Measurements from ENCODE around the gene PROS1. TPM values are rescaled to one million over a fixed set of nuclear protein-coding genes. Genes with fewer than 3 reads are reported as not detected.
"Not testable (repeated sequence)": the region's sequence is repeated elsewhere in the genome, so short reads cannot be mapped to it uniquely, and the experiment has no call there.

The PROS1 gene
- total RNA-seq, 1 donor from 2014 or later: 10.0 TPM

- TF ChIP-seq CTCF (conservative IDR thresholded peaks at IDR 0.05; ENCODE audit: low read depth, low read length): no peak
- H3K4me3 ChIP-seq (ENCODE audit: low read depth, low read length): no peak overlapping the region
- DNase-seq (ENCODE audit: low read depth): no peak
Observed at GRCh38 chr3:93923006-93923405, 50.7 kb downstream of the PROS1 start.

GRCh38 chr3:93917546-93918029, 56.1 kb downstream of the PROS1 start:
- DNase-seq (ENCODE audit: low read depth); H3K4me3 ChIP-seq (ENCODE audit: low read depth, low read length): not testable (repeated sequence)

DNA sequence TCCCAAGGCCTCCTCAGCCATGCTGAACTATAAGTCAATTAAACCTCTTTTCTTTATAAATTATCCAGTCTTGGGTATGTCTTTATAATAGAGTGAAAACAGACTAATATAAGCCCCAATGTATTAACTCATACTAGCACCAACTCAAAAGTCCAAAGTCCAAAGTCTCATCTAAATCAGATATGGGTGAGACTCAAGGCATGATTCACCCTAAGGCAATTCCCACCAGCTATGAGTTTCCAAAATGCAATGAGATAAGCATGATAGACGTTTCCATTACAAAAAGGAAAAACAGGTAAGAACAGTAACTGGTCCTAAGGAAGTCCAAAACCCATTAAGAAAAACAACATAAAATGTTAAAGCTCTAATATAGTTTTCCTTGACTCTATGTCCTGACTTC, 60.1 kb downstream of the PROS1 start:
- H3K4me3 ChIP-seq (ENCODE audit: low read depth, low read length); DNase-seq (ENCODE audit: low read depth): not testable (repeated sequence)

GRCh38 chr3:93911206-93911605, 62.5 kb downstream of the PROS1 start:
- no peak for TF ChIP-seq CTCF (conservative IDR thresholded peaks at IDR 0.05; ENCODE audit: low read depth, low read length)
- no peak for DNase-seq (ENCODE audit: low read depth)
- no peak overlapping the region for H3K4me3 ChIP-seq (ENCODE audit: low read depth, low read length)

GRCh38 chr3:93910097-93910496, 63.6 kb downstream of the PROS1 start:
- DNase-seq (ENCODE audit: low read depth): no peak
- TF ChIP-seq CTCF (conservative IDR thresholded peaks at IDR 0.05; ENCODE audit: low read depth, low read length): no peak
- H3K4me3 ChIP-seq (ENCODE audit: low read depth, low read length): no peak overlapping the region

GRCh38 chr3:93907132-93907531, 66.6 kb downstream of the PROS1 start:
- no peak overlapping the region for H3K4me3 ChIP-seq (ENCODE audit: low read depth, low read length)
- DNase-seq (ENCODE audit: low read depth): no peak
- TF ChIP-seq CTCF (conservative IDR thresholded peaks at IDR 0.05; ENCODE audit: low read depth, low read length): no peak

DNA sequence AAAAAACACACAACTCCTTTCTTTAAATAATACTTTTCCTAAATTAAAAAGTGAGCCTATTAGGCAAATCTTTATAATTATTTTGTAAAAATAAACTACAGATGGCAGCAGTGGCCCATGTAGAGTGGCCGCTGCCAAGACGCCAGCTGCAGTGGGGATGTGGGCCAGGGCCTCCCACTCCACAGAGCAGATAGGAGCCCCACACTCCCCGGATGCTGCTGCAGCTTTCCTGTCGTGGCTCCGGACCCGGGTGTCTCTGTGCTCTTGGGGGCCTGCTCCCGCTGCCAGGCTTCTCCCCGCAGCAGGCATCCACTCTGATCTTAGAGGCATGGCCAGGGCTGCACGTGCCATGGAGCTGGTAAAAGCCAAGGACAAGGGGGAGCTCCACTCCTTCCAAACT, 67.5 kb downstream of the PROS1 start:
- no peak for TF ChIP-seq CTCF (conservative IDR thresholded peaks at IDR 0.05; ENCODE audit: low read depth, low read length)
- no peak overlapping the region for H3K4me3 ChIP-seq (ENCODE audit: low read depth, low read length)
- no peak for DNase-seq (ENCODE audit: low read depth)

DNA sequence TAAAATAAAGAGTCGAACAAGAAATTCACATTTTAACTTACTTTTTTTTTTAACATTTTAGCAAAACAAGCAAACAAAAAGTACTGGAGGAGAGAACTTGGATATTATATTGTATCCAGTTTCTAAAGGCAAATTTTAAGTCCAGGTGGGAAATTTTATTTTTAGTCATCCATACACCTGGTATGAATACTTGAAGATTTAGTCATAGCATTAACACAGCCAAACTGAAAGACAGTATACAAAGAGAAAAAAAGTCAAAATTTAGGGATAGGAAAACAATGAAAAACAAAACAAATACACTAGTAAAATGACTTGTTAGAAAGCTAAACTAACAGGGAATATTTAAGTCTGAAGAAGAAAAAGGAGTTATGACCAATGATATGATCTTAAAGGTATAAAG, 69.1 kb downstream of the PROS1 start:
- no peak overlapping the region for H3K4me3 ChIP-seq (ENCODE audit: low read depth, low read length)
- no peak for DNase-seq (ENCODE audit: low read depth)
- no peak for TF ChIP-seq CTCF (conservative IDR thresholded peaks at IDR 0.05; ENCODE audit: low read depth, low read length)

DNA sequence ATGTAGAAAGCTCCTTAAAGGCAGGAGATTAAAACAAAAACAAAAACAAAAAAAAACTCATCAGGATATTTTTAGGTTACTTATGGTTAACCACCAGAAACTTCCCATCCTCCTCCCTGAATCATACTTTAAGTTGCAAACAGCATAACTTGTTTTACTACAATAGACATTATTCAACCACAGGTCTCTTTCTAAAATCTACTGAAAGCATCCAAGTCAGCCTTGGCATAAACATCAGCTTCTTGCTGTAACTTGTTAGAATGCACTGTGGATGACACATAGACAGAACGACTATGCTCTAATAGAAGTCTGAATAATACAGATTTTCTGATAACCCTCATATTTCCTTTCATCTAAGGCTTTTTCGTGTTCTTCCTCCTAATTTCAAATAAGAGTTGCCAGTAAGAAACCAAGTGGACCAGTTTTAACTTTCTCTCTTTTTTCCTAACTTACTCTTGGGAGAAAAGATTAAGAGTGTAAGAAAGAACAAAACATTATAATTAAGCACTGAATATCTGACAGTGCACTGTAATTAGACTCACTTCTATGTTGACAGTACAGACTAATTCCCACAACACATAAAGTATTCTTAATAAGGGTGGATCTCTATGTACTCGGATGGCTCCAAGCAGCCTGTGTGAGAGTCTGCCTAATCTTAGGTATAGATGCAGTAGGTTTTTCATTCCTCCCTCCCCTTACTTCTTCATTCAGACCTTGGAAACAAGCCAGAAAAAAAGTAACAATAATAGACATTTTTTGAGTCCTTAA, 95.3 kb downstream of the PROS1 start:
- DNase-seq (ENCODE audit: low read depth); H3K4me3 ChIP-seq (ENCODE audit: low read depth, low read length): not testable (repeated sequence)

DNA sequence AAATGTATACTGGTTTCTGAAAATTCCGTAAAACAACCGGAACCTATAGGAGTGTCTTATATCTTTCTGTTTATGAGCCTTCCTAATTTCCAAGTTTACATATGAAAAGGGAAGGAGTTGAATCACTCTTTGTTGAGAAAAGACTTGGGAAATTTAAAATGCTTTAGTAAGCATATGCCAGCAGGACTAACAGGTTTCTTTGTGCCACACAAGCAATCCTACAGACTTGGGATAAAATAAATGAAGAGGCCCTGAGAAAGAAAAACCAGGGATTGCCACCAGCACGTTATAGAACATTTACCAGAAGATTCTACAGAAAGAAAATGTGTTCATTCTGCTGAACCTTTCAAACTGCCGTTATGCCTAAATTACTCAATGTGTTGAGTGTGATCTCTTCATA, 96.3 kb downstream of the PROS1 start:
- not testable (repeated sequence) for DNase-seq (ENCODE audit: low read depth); H3K4me3 ChIP-seq (ENCODE audit: low read depth, low read length)

GRCh38 chr3:93873412-93873811, 100.3 kb downstream of the PROS1 start:
- DNase-seq (ENCODE audit: low read depth); H3K4me3 ChIP-seq (ENCODE audit: low read depth, low read length): not testable (repeated sequence)
